GM12874 (cell line): Measurements from ENCODE around the gene BRWD1.

Experiments used
- CTCF ChIP-seq: IDR thresholded peaks from 2 replicates; pipeline ENCODE4 v1.5.1; 2011; ENCODE audit warnings: low read depth, mild to moderate bottlenecking, control low read depth, low read length, moderate library complexity; ENCODE audit not compliant: insufficient read depth

BRWD1 gene

GRCh38 chr21:39311164-39311563, 2.3 kb downstream of the BRWD1 start:
- no peak for TF ChIP-seq CTCF

- TF ChIP-seq CTCF, result no peak
Observed at GRCh38 chr21:39307466-39307865, 6.0 kb downstream of the BRWD1 start.

- TF ChIP-seq CTCF, result no peak
Observed at GRCh38 chr21:39300587-39300986, 12.8 kb downstream of the BRWD1 start.

- no peak for TF ChIP-seq CTCF
Observed at GRCh38 chr21:39296891-39297290, 16.5 kb downstream of the BRWD1 start.

- TF ChIP-seq CTCF, result no peak
Observed at GRCh38 chr21:39288987-39289386, 24.4 kb downstream of the BRWD1 start.

- TF ChIP-seq CTCF, result no peak
Observed at GRCh38 chr21:39282911-39283310, 30.5 kb downstream of the BRWD1 start.

GRCh38 chr21:39281853-39282252, 31.6 kb downstream of the BRWD1 start:
- no peak for TF ChIP-seq CTCF

- no peak for TF ChIP-seq CTCF
Observed at GRCh38 chr21:39281207-39281606, 32.2 kb downstream of the BRWD1 start.
